OCI-LY1 (cell line): ENCODE measurements around the gene CDH13.

Experiments used
- EZH2 ChIP-seq: fragments of 200-600 bp; sonication (generic), shearing (Covaris generic); IDR thresholded peaks from 2 replicates; pipeline ENCODE4 v1.8.0; 2017; ENCODE audit warnings: borderline replicate concordance, mixed run types, mild to moderate bottlenecking, antibody characterized with exemption, low read length, moderate library complexity, mixed read lengths
- TF ChIP-seq, protein P1 (sequence below): fragments of 200-600 bp; sonication (generic), shearing (Covaris generic); IDR thresholded peaks from 2 replicates; pipeline ENCODE4 v1.5.1; 2017; ENCODE audit warnings: mild to moderate bottlenecking, antibody characterized with exemption, low read length, moderate library complexity, mixed read lengths

- TF ChIP-seq, protein P1, sequence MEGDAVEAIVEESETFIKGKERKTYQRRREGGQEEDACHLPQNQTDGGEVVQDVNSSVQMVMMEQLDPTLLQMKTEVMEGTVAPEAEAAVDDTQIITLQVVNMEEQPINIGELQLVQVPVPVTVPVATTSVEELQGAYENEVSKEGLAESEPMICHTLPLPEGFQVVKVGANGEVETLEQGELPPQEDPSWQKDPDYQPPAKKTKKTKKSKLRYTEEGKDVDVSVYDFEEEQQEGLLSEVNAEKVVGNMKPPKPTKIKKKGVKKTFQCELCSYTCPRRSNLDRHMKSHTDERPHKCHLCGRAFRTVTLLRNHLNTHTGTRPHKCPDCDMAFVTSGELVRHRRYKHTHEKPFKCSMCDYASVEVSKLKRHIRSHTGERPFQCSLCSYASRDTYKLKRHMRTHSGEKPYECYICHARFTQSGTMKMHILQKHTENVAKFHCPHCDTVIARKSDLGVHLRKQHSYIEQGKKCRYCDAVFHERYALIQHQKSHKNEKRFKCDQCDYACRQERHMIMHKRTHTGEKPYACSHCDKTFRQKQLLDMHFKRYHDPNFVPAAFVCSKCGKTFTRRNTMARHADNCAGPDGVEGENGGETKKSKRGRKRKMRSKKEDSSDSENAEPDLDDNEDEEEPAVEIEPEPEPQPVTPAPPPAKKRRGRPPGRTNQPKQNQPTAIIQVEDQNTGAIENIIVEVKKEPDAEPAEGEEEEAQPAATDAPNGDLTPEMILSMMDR: no peak
- no peak for TF ChIP-seq EZH2
These were observed 1054.7 kb downstream of the CDH13 start for GRCh38 chr16:83681381-83681956.
